PC-3 (cell line): Measurements from ENCODE around the gene SHBG.

Experiments used
- EZH2 ChIP-seq: fragments of 300-600 bp; sonication (generic); IDR thresholded peaks from one replicate; pipeline ENCODE4 v1.6.1; 2017; ENCODE audit warnings: antibody characterized with exemption, mild to moderate bottlenecking, low read length; ENCODE audit not compliant: unreplicated experiment
- TF ChIP-seq, protein P1 (sequence below): fragments of 300-600 bp; sonication (generic); conservative IDR thresholded peaks from 2 replicates; pipeline ENCODE4 v1.5.1; 2017; ENCODE audit warnings: antibody characterized with exemption, low read depth, mild to moderate bottlenecking, low read length

DNA sequence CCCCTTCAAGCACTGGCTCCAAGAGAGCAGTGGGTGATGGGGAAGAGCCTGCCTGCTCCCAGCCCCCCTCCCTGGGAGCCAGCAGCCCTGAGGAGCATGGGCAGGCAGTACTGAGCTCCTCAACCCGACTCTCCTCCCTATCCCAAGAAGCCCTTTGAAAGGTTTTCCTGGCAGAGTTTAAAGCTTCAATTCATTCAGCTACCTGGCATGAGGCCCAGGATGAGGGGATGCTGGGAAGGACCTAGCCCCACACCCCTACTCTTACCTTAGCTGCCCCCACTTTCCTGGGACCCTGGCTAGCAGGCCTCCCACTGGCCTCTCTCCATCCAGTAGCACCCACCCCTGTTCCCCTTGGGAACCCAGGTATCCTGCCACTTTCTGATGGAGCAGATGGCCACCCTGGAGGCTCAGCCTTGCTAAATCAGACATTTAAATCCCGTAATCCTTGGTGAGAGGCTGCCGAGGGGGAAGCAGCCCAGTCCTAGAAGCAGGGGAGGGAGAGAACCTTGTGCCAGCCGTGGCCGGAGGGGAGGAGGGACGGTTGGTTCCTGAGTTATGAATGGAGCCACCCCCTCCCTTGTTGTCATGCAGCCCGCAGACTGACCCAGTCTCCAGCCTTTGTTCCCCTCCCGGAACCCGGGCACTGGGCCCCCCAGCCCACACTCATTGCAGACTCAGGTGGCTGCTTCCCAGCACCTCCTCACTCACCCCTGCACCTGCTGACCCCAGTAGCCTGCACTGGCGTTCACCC is 37.9 kb downstream of the SHBG start:
- TF ChIP-seq, protein P1, sequence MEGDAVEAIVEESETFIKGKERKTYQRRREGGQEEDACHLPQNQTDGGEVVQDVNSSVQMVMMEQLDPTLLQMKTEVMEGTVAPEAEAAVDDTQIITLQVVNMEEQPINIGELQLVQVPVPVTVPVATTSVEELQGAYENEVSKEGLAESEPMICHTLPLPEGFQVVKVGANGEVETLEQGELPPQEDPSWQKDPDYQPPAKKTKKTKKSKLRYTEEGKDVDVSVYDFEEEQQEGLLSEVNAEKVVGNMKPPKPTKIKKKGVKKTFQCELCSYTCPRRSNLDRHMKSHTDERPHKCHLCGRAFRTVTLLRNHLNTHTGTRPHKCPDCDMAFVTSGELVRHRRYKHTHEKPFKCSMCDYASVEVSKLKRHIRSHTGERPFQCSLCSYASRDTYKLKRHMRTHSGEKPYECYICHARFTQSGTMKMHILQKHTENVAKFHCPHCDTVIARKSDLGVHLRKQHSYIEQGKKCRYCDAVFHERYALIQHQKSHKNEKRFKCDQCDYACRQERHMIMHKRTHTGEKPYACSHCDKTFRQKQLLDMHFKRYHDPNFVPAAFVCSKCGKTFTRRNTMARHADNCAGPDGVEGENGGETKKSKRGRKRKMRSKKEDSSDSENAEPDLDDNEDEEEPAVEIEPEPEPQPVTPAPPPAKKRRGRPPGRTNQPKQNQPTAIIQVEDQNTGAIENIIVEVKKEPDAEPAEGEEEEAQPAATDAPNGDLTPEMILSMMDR: no peak
- TF ChIP-seq EZH2: no peak
